Endothelial cell of umbilical vein (primary cell): ENCODE measurements around the gene FMN1. TPM values are rescaled to one million over a fixed set of nuclear protein-coding genes. Genes with fewer than 3 reads are reported as not detected.

Experiments used
- BruUV-seq: library from RNA; stranded (reverse); fragments of 400-500 nt; replicated peaks from 2 replicates; lab custom pipeline; 2021; lab: Mats Ljungman, UMichigan
- CTCF ChIA-PET: fragments of 300-600, 350-600 bp; sonication (Branson Sonifier 250); formaldehyde crosslinking; loops from one replicate; lab custom pipeline; 2021; ENCODE audit warnings: antibody characterized with exemption, inconsistent platforms; lab: Charles Lee
- POLR2A ChIA-PET: fragments of 300-600, 350-600 bp; sonication (Branson Sonifier 250); formaldehyde crosslinking; loops from one replicate; lab custom pipeline; 2021; ENCODE audit warnings: antibody characterized with exemption, inconsistent platforms; lab: Charles Lee
- DNase-seq: peaks from one replicate; pipeline ENCODE4 v3.0.0-alpha.2; 2011; ENCODE audit warnings: low read depth, low spot score
- FAIRE-seq: peaks from 2 replicates; lab custom pipeline; 2011; peaks lifted over from hg19 to GRCh38; lab: Jason Lieb, UNC
- H2AFZ ChIP-seq: 2 replicates; pipeline ENCODE4 v1.6.0; 2012; ENCODE audit warnings: low read depth, low read length, control low read depth, inconsistent platforms
- H3K27ac ChIP-seq: 2 replicates; pipeline ENCODE4 v1.5.1; 2011; ENCODE audit warnings: low read depth, mild to moderate bottlenecking, control low read depth, low read length, moderate library complexity; ENCODE audit not compliant: insufficient read depth
- H3K27me3 ChIP-seq, 2 experiments: 2 replicates each; pipeline versions ENCODE4 v1.6.0 to v1.6.1; 2011; ENCODE audit warnings: low read length in 2 of 2, mixed read lengths in 1 of 2; ENCODE audit not compliant: control insufficient read depth in 2 of 2, insufficient read depth in 2 of 2
- H3K36me3 ChIP-seq, 2 experiments: 2 replicates in 1 of 2; 3 replicates in 1 of 2; pipeline ENCODE4 v1.5.1; 2011; ENCODE audit warnings: low read length in 2 of 2, mild to moderate bottlenecking in 1 of 2, moderate library complexity in 1 of 2; ENCODE audit not compliant: control insufficient read depth in 2 of 2, insufficient read depth in 2 of 2; ENCODE audit errors: extremely low read depth in 1 of 2
- H3K4me1 ChIP-seq: 3 replicates; pipeline ENCODE4 v1.5.1; 2011; ENCODE audit warnings: mild to moderate bottlenecking, low read length; ENCODE audit not compliant: control insufficient read depth, insufficient read depth; ENCODE audit errors: extremely low read depth
- H3K4me2 ChIP-seq: 2 replicates; pipeline ENCODE4 v1.6.1; 2011; ENCODE audit warnings: low read length, control low read depth, mixed read lengths; ENCODE audit not compliant: insufficient read depth
- H3K4me3 ChIP-seq, 3 experiments: fragments of 200-600 bp in 1 of 3; sonication (generic), shearing (Covaris generic) in 1 of 3; replicated peaks in 1 of 3; 2 replicates each; pipeline ENCODE4 v1.5.1; 2011 to 2016; ENCODE audit warnings: control low read depth in 3 of 3, low read length in 3 of 3, mild to moderate bottlenecking in 2 of 3, inconsistent platforms in 1 of 3, low read depth in 1 of 3, moderate library complexity in 1 of 3; ENCODE audit not compliant: insufficient read depth in 1 of 3
- H3K79me2 ChIP-seq: 2 replicates; pipeline ENCODE4 v1.6.0; 2012; ENCODE audit warnings: low read length, inconsistent platforms; ENCODE audit not compliant: control insufficient read depth, insufficient read depth
- H3K9ac ChIP-seq: replicated peaks from 2 replicates; pipeline ENCODE3; 2011; ENCODE audit warnings: low read length, control low read depth; ENCODE audit not compliant: insufficient read depth; ENCODE audit errors: extremely low read depth
- H3K9me1 ChIP-seq: replicated peaks from 3 replicates; pipeline ENCODE4 v1.6.0; 2011; ENCODE audit warnings: mild to moderate bottlenecking, low read length; ENCODE audit not compliant: control insufficient read depth, insufficient read depth; ENCODE audit errors: extremely low read depth
- H3K9me3 ChIP-seq: replicated peaks from 2 replicates; pipeline ENCODE4 v1.5.1; 2012; ENCODE audit warnings: low read length, inconsistent platforms; ENCODE audit not compliant: control insufficient read depth, insufficient read depth
- H4K20me1 ChIP-seq: replicated peaks from 2 replicates; pipeline ENCODE3; 2011; ENCODE audit warnings: mild to moderate bottlenecking, low read length; ENCODE audit not compliant: control insufficient read depth, insufficient read depth; ENCODE audit errors: extremely low read depth
- EZH2 ChIP-seq: IDR thresholded peaks from 2 replicates; pipeline ENCODE4 v1.6.1; 2012; ENCODE audit warnings: borderline replicate concordance, low read depth, mild to moderate bottlenecking, moderate library complexity, low read length, inconsistent platforms; ENCODE audit not compliant: severe bottlenecking
- FOS ChIP-seq: IDR thresholded peaks from 2 replicates; pipeline ENCODE4 v1.6.1; 2011; ENCODE audit warnings: mild to moderate bottlenecking, low read length, moderate library complexity, borderline replicate concordance; ENCODE audit not compliant: insufficient read depth
- GATA2 ChIP-seq: IDR thresholded peaks from 2 replicates; pipeline ENCODE4 v1.7.0; 2011; ENCODE audit warnings: low read depth, mild to moderate bottlenecking, moderate library complexity, mixed read lengths, low read length; ENCODE audit not compliant: insufficient read length, insufficient read depth
- JUN ChIP-seq: IDR thresholded peaks from 2 replicates; pipeline ENCODE4 v1.6.1; 2011; ENCODE audit warnings: borderline replicate concordance, low read depth; ENCODE audit not compliant: insufficient read length, insufficient read depth
- MYC ChIP-seq: IDR thresholded peaks from one replicate; pipeline ENCODE4 v1.6.1; 2011; ENCODE audit warnings: mild to moderate bottlenecking, low read depth, low read length
- POLR2A ChIP-seq: IDR thresholded peaks from 2 replicates; pipeline ENCODE4 v1.6.1; 2012; ENCODE audit warnings: low read depth, mild to moderate bottlenecking, control low read depth, low read length
- POLR2AphosphoS5 ChIP-seq: IDR thresholded peaks from 2 replicates; pipeline ENCODE4 v1.6.1; 2012; ENCODE audit warnings: low read depth, mild to moderate bottlenecking, control low read depth, low read length, moderate library complexity; ENCODE audit not compliant: insufficient read depth
- dilution Hi-C: fragments of 300-500 bp; cut with MboI; formaldehyde crosslinking; loops from one replicate; pipeline ENCODE4 v1.15.0; 2019; ENCODE audit warnings: low sequenced_read_pairs; ENCODE audit not compliant: extremely low pct_ligation_motif_present
- intact Hi-C: fragments of 100-400 bp; cut with micrococcal nuclease; formaldehyde crosslinking; loops from one replicate; pipeline ENCODE4 v1.10.0; 2022
- polyA plus RNA-seq, 4 experiments: library from polyadenylated mRNA; depleted of rRNA in 3 of 4; stranded (reverse) in 3 of 4; unstranded in 1 of 4; fragments of >200 nt; gene quantifications; 2 replicates each; pipeline versions ENCODE4 v1.2.1 to v1.2.3, GENCODE V29; 2011 to 2012; ENCODE audit warnings: missing spikeins in 1 of 4
- total RNA-seq: library from RNA; stranded (reverse); gene quantifications from 2 replicates; pipeline ENCODE4 v1.2.3, GENCODE V29; 2021
- TF ChIP-seq, protein P1 (sequence below): IDR thresholded peaks from 2 replicates; pipeline ENCODE4 v1.6.1; 2011; ENCODE audit not compliant: insufficient read depth, insufficient read length
- TF ChIP-seq, protein P2 (sequence below), 2 donors: IDR thresholded peaks; 1 replicate in 1 of 2; 2 replicates in 1 of 2; pipeline ENCODE4 v1.5.1; 2011; ENCODE audit warnings: low read length in 2 of 2, mild to moderate bottlenecking in 2 of 2, moderate library complexity in 2 of 2, control low read depth in 1 of 2, inconsistent platforms in 1 of 2, low read depth in 1 of 2; ENCODE audit not compliant: insufficient read depth in 1 of 2; ENCODE audit errors: extremely low read depth in 1 of 2

FMN1 gene
- total and polyA plus RNA-seq, 2 donors (not counting 3 experiments of a cell fraction or from before 2014, with no cell fraction given): 0.01 to 0.29 TPM

DNA sequence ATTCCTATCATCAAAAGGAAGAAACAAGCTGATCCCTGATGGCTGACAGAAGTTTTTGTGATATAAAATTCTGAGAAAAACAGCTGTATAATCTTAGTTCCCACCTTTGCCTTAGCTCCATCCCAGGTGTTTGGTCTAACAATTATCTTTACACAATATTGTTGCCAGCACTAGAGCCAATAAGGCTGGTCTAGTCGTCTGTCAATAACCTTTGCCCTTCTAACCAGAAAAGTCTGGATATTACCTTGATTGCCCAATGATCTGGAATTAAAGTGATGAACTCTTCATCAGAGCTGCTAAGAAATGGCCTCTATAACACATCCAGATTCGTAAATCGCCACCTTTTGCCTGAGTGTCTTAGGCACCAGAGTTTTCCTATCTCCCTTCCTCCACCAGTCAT lies 98.4 kb downstream of the FMN1 start:
- TF ChIP-seq FOS (no peak), GATA2 (no peak), JUN (no peak)
- TF ChIP-seq, protein P1, sequence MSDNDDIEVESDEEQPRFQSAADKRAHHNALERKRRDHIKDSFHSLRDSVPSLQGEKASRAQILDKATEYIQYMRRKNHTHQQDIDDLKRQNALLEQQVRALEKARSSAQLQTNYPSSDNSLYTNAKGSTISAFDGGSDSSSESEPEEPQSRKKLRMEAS: no peak
- H3K4me3 ChIP-seq: no peak overlapping the region
- H3K27me3 ChIP-seq: no peaks in the 10 kb centered on the region
- no peaks in the 10 kb centered on the region for H3K9me1 ChIP-seq
- intact Hi-C loops (no loop called here), dilution Hi-C loops (no loop called here)
- CTCF ChIA-PET: interaction anchor here (0.7 to 1.9 kb wide), 2 partner anchors 10 to 38 kb away, joined by 3 to 10 read pairs; no protein-coding TSS in a partner anchor
- no peaks in the 10 kb centered on the region for H4K20me1 ChIP-seq
- FAIRE-seq (no peak), DNase-seq (no peak)
- H3K4me1 ChIP-seq: peaks cover 11% of the 10 kb centered on the region
- no TSS peak for BruUV-seq
- no peaks in the 10 kb centered on the region for H3K36me3 ChIP-seq
- POLR2A ChIA-PET: no interaction called here
- no peak overlapping the region for H2AFZ ChIP-seq
- H3K79me2 ChIP-seq: no peaks in the 10 kb centered on the region
- H3K27ac ChIP-seq: no peak overlapping the region
- H3K9ac ChIP-seq: no peak overlapping the region
- H3K4me2 ChIP-seq: no peak overlapping the region
- no peaks in the 10 kb centered on the region for H3K9me3 ChIP-seq

DNA sequence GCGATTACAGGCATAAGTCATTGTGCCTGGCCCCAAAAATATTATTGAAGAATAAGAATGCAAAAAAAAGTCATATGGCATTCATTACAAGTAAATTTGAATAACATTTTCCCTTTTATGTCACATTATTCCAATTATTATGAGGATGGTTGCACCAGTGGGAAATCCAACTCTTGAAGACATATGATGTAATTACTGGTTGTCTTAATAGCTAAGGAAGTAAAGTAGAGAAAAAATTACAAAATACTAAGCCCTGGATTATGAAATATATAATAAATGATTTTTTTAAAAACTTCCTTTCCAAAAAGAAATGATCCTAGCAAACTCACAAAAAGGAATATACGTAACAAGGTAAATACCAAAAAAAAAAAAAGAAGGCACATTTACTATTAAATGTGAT lies 98.9 kb downstream of the FMN1 start:
- intact Hi-C loops (no loop called here), dilution Hi-C loops (no loop called here)
- no peaks in the 10 kb centered on the region for H3K36me3 ChIP-seq
- DNase-seq: no peak
- ChIA-PET POLR2A (no interaction called here), CTCF (interaction anchor here (0.7 to 1.9 kb wide), 3 partner anchors 9 to 827 kb away, joined by 3 to 10 read pairs (median 3); no protein-coding TSS in a partner anchor)
- FAIRE-seq: no peak
- no peak overlapping the region for H3K4me3 ChIP-seq
- H3K4me1 ChIP-seq: peaks cover 11% of the 10 kb centered on the region
- H3K27ac ChIP-seq: no peak overlapping the region
- TF ChIP-seq POLR2AphosphoS5 (no peak), POLR2A (no peak), JUN (no peak), GATA2 (no peak), EZH2 (no peak), MYC (no peak), FOS (no peak)
- TF ChIP-seq, protein P2, sequence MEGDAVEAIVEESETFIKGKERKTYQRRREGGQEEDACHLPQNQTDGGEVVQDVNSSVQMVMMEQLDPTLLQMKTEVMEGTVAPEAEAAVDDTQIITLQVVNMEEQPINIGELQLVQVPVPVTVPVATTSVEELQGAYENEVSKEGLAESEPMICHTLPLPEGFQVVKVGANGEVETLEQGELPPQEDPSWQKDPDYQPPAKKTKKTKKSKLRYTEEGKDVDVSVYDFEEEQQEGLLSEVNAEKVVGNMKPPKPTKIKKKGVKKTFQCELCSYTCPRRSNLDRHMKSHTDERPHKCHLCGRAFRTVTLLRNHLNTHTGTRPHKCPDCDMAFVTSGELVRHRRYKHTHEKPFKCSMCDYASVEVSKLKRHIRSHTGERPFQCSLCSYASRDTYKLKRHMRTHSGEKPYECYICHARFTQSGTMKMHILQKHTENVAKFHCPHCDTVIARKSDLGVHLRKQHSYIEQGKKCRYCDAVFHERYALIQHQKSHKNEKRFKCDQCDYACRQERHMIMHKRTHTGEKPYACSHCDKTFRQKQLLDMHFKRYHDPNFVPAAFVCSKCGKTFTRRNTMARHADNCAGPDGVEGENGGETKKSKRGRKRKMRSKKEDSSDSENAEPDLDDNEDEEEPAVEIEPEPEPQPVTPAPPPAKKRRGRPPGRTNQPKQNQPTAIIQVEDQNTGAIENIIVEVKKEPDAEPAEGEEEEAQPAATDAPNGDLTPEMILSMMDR (IDR thresholded peaks at IDR 0.05; ENCODE audit: extremely low read depth in 1 of 2, insufficient read depth in 1 of 2, low read depth in 1 of 2, low read length in 2 of 2): no peak
- TF ChIP-seq, protein P1: no peak
- H4K20me1 ChIP-seq: no peaks in the 10 kb centered on the region
- no peak overlapping the region for H3K9ac ChIP-seq
- no peak overlapping the region for H3K4me2 ChIP-seq
- H3K27me3 ChIP-seq: no peaks in the 10 kb centered on the region
- H3K9me3 ChIP-seq: no peaks in the 10 kb centered on the region
- no peak overlapping the region for H2AFZ ChIP-seq
- H3K9me1 ChIP-seq: no peaks in the 10 kb centered on the region
- no TSS peak for BruUV-seq
- no peaks in the 10 kb centered on the region for H3K79me2 ChIP-seq
